H9 (cell line): ENCODE measurements around the gene AMDHD2. TPM values are rescaled to one million over a fixed set of nuclear protein-coding genes. Genes with fewer than 3 reads are reported as not detected.

Source experiments
- DNase-seq: peaks from one replicate; pipeline ENCODE4 v3.0.0-alpha.2; 2017
- H2AFZ ChIP-seq: one replicate; pipeline ENCODE4 v1.6.1; 2013; ENCODE audit warnings: mild to moderate bottlenecking, low read length, control low read depth, moderate library complexity
- H2AK5ac ChIP-seq: 2 replicates; pipeline ENCODE4 v1.6.1; 2013; ENCODE audit warnings: low read length, control low read depth, mixed read lengths; ENCODE audit not compliant: insufficient read length
- H2BK120ac ChIP-seq: one replicate; pipeline ENCODE4 v1.6.1; 2013; ENCODE audit warnings: low read depth, mild to moderate bottlenecking, low read length, control low read depth, inconsistent platforms; ENCODE audit not compliant: poor library complexity, severe bottlenecking
- H2BK12ac ChIP-seq: 2 replicates; pipeline ENCODE4 v1.6.1; 2013; ENCODE audit warnings: low read length, control low read depth, mixed read lengths, low read depth; ENCODE audit not compliant: insufficient read length
- H2BK15ac ChIP-seq: 2 replicates; pipeline ENCODE4 v1.6.1; 2013; ENCODE audit warnings: low read depth, low read length, control low read depth
- H2BK20ac ChIP-seq: one replicate; pipeline ENCODE4 v1.6.1; 2013; ENCODE audit warnings: low read depth, mild to moderate bottlenecking, low read length, control low read depth, inconsistent platforms; ENCODE audit not compliant: poor library complexity, severe bottlenecking
- H2BK5ac ChIP-seq: 2 replicates; pipeline ENCODE4 v1.6.1; 2013; ENCODE audit warnings: low read length, control low read depth, mixed read lengths; ENCODE audit not compliant: insufficient read length
- H3K14ac ChIP-seq: 2 replicates; pipeline ENCODE4 v1.6.1; 2013; ENCODE audit warnings: low read length, control low read depth; ENCODE audit not compliant: insufficient read depth
- H3K18ac ChIP-seq: 2 replicates; pipeline ENCODE4 v1.6.1; 2013; ENCODE audit warnings: low read depth, mild to moderate bottlenecking, mixed read lengths, low read length, control low read depth; ENCODE audit not compliant: insufficient read length
- H3K23ac ChIP-seq: 2 replicates; pipeline ENCODE4 v1.6.1; 2013; ENCODE audit warnings: low read length, control low read depth, mixed read lengths, low read depth; ENCODE audit not compliant: insufficient read length
- H3K23me2 ChIP-seq: 2 replicates; pipeline ENCODE4 v1.6.1; 2013; ENCODE audit warnings: low read depth, mild to moderate bottlenecking, mixed read lengths, low read length, control low read depth; ENCODE audit not compliant: insufficient read length, poor library complexity, severe bottlenecking
- H3K27ac ChIP-seq: 2 replicates; pipeline ENCODE4 v1.5.1; 2013; ENCODE audit warnings: low read length, control low read depth, mixed read lengths, low read depth; ENCODE audit not compliant: insufficient read length
- H3K27me3 ChIP-seq: 2 replicates; pipeline ENCODE4 v1.6.1; 2013; ENCODE audit warnings: low read length, control low read depth, inconsistent platforms; ENCODE audit not compliant: insufficient read depth
- H3K4ac ChIP-seq: 2 replicates; pipeline ENCODE4 v1.6.1; 2013; ENCODE audit warnings: low read depth, mild to moderate bottlenecking, control low read depth, inconsistent platforms, low read length, moderate library complexity
- H3K4me1 ChIP-seq: 2 replicates; pipeline ENCODE4 v1.6.1; 2013; ENCODE audit warnings: low read length, control low read depth, inconsistent platforms; ENCODE audit not compliant: insufficient read depth
- H3K4me2 ChIP-seq: 2 replicates; pipeline ENCODE4 v1.6.1; 2013; ENCODE audit warnings: low read length, control low read depth, mixed read lengths; ENCODE audit not compliant: insufficient read length, insufficient read depth
- H3K56ac ChIP-seq: 2 replicates; pipeline ENCODE4 v1.6.1; 2013; ENCODE audit warnings: low read depth, mild to moderate bottlenecking, mixed read lengths, low read length, control low read depth; ENCODE audit not compliant: insufficient read length
- H3K79me1 ChIP-seq: 2 replicates; pipeline ENCODE4 v1.6.1; 2013; ENCODE audit warnings: low read depth, mild to moderate bottlenecking, moderate library complexity, low read length, control low read depth, inconsistent platforms; ENCODE audit not compliant: insufficient read depth, poor library complexity, severe bottlenecking
- H3K79me2 ChIP-seq: 2 replicates; pipeline ENCODE4 v1.6.1; 2013; ENCODE audit warnings: low read length, control low read depth, inconsistent platforms; ENCODE audit not compliant: insufficient read depth
- H3K9ac ChIP-seq: 2 replicates; pipeline ENCODE4 v1.6.1; 2013; ENCODE audit warnings: low read length, control low read depth, mixed read lengths; ENCODE audit not compliant: insufficient read length; ENCODE audit errors: extremely low read depth
- H3K9me3 ChIP-seq: one replicate; pipeline ENCODE4 v1.6.1; 2013; ENCODE audit warnings: low read depth, low read length, inconsistent platforms; ENCODE audit not compliant: control insufficient read depth
- H3T11ph ChIP-seq: one replicate; pipeline ENCODE4 v1.6.1; 2013; ENCODE audit warnings: mild to moderate bottlenecking, low read length, control low read depth, inconsistent platforms
- H4K20me1 ChIP-seq: one replicate; pipeline ENCODE4 v1.6.1; 2013; ENCODE audit not compliant: control insufficient read depth, insufficient read length, insufficient read depth
- H4K5ac ChIP-seq: 2 replicates; pipeline ENCODE4 v1.6.1; 2013; ENCODE audit warnings: low read depth, mild to moderate bottlenecking, mixed read lengths, low read length, control low read depth; ENCODE audit not compliant: insufficient read length
- H4K8ac ChIP-seq: replicated peaks from 2 replicates; pipeline ENCODE4 v1.6.1; 2013; ENCODE audit warnings: low read length, control low read depth, mixed read lengths, low read depth; ENCODE audit not compliant: insufficient read length
- H4K91ac ChIP-seq: 2 replicates; pipeline ENCODE4 v1.6.1; 2013; ENCODE audit warnings: low read depth, mild to moderate bottlenecking, moderate library complexity, mixed read lengths, low read length, control low read depth; ENCODE audit not compliant: insufficient read length
- H3K27ac Mint-ChIP-seq, 3 experiments: 2 replicates in 2 of 3; 3 replicates in 1 of 3; pipeline ENCODE4 v1.8.0; 2020 to 2021; ENCODE audit warnings: mixed read lengths in 3 of 3, mild to moderate bottlenecking in 1 of 3, moderate library complexity in 1 of 3
- H3K27me3 Mint-ChIP-seq: 2 replicates; pipeline ENCODE4 v1.8.0; 2021; ENCODE audit warnings: low read depth, mild to moderate bottlenecking, moderate library complexity, mixed read lengths
- H3K36me3 Mint-ChIP-seq, 3 experiments: 2 replicates in 2 of 3; 3 replicates in 1 of 3; pipeline ENCODE4 v1.8.0; 2020 to 2021; ENCODE audit warnings: low read depth in 3 of 3, mixed read lengths in 3 of 3; ENCODE audit not compliant: insufficient read depth in 1 of 3
- H3K4me1 Mint-ChIP-seq, 2 experiments: 2 replicates each; pipeline ENCODE4 v1.8.0; 2020; ENCODE audit warnings: mixed read lengths in 2 of 2
- H3K4me3 Mint-ChIP-seq, 2 experiments: 2 replicates in 1 of 2; 3 replicates in 1 of 2; pipeline ENCODE4 v1.8.0; 2020 to 2021; ENCODE audit warnings: mild to moderate bottlenecking in 2 of 2, mixed read lengths in 2 of 2, moderate library complexity in 1 of 2
- H3K9me3 Mint-ChIP-seq, 2 experiments: 2 replicates in 1 of 2; 3 replicates in 1 of 2; pipeline ENCODE4 v1.8.0; 2020; ENCODE audit warnings: mild to moderate bottlenecking in 2 of 2, mixed read lengths in 2 of 2, moderate library complexity in 1 of 2
- WGBS: extraction: QIAGEN DNeasy Blood & Tissue Kit; methylation state at CpG from one replicate; pipeline ENCODE4 v1.1.7; 2013; ENCODE audit warnings: missing lambda C conversion rate, low lambda C conversion rate, mixed read lengths; ENCODE audit not compliant: insufficient read length; ENCODE audit errors: extremely low coverage; 5-methylcytosine and 5-hydroxymethylcytosine counted together
- total RNA-seq: library from RNA; stranded (reverse); gene quantifications from 2 replicates; pipeline ENCODE4 v1.2.1, GENCODE V29; 2021
- TF ChIP-seq, protein P1 (sequence below): fragments of 200-600 bp; sonication (generic); conservative IDR thresholded peaks from 3 replicates; pipeline ENCODE4 v1.8.0; 2021; ENCODE audit warnings: antibody characterized with exemption, mild to moderate bottlenecking

AMDHD2 gene
- total RNA-seq, 1 experiment from 2014 or later = 61.5 TPM

DNA sequence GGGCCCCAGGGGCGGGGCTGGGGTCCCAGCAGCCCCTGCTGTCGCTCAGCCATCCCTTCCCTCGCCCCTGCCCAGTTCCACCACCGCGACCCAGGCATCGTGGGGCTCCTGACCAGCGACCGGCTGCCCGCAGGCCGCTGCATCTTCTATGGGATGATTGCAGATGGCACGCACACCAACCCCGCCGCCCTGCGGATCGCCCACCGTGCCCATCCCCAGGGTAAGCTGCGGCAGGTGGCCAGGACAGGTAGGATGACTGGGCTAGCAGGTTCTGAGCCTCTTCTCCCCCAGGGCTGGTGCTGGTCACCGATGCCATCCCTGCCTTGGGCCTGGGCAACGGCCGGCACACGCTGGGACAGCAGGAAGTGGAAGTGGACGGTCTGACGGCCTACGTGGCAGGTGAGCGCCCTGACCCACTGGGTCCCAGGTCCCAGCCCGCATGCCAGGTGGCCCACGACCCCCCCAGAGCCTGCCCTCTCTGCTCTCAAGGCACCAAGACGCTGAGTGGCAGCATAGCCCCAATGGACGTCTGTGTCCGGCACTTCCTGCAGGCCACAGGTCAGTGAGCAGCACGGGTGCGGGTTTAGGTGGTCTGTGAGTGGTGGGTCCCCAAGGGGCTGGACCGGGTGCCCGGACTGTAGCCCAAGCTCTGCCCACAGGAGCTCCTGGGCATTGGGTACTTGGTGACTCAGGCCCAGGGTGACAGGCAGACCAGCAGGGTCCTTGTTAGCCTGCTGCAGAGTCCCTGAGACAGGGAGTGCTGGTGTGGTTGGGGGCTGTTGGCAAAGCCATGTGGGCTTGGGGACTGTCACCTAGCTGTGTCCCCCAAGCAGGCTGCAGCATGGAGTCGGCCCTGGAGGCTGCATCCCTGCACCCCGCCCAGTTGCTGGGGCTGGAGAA lies 8.2 kb downstream of the AMDHD2 start:
- DNase-seq = no peak
- no peak overlapping the region for H2BK5ac ChIP-seq
- H3K79me1 ChIP-seq = no peaks in the 10 kb centered on the region
- no peak overlapping the region for H4K8ac ChIP-seq
- H3K23me2 ChIP-seq = peaks cover 10% of the 10 kb centered on the region
- H4K91ac ChIP-seq = no peak overlapping the region
- H3K18ac ChIP-seq = no peak overlapping the region
- no peak overlapping the region for H3K23ac ChIP-seq
- no peak overlapping the region for H3K4me3 Mint-ChIP-seq
- TF ChIP-seq, protein P1, sequence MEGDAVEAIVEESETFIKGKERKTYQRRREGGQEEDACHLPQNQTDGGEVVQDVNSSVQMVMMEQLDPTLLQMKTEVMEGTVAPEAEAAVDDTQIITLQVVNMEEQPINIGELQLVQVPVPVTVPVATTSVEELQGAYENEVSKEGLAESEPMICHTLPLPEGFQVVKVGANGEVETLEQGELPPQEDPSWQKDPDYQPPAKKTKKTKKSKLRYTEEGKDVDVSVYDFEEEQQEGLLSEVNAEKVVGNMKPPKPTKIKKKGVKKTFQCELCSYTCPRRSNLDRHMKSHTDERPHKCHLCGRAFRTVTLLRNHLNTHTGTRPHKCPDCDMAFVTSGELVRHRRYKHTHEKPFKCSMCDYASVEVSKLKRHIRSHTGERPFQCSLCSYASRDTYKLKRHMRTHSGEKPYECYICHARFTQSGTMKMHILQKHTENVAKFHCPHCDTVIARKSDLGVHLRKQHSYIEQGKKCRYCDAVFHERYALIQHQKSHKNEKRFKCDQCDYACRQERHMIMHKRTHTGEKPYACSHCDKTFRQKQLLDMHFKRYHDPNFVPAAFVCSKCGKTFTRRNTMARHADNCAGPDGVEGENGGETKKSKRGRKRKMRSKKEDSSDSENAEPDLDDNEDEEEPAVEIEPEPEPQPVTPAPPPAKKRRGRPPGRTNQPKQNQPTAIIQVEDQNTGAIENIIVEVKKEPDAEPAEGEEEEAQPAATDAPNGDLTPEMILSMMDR = no peak
- no peak overlapping the region for H3T11ph ChIP-seq
- H3K56ac ChIP-seq = no peak overlapping the region
- H2BK15ac ChIP-seq = no peak overlapping the region
- H3K9me3 ChIP-seq = no peaks in the 10 kb centered on the region
- no peak overlapping the region for H2BK12ac ChIP-seq
- no peaks in the 10 kb centered on the region for H3K4me1 ChIP-seq
- H4K20me1 ChIP-seq = no peaks in the 10 kb centered on the region
- no peak overlapping the region for H3K4me2 ChIP-seq
- H3K79me2 ChIP-seq = no peaks in the 10 kb centered on the region
- WGBS = no CpG with 5 or more reads among the region's 36 CpGs
- H2BK120ac ChIP-seq = no peak overlapping the region
- H3K14ac ChIP-seq = no peak overlapping the region
- H3K27me3 ChIP-seq = no peaks in the 10 kb centered on the region
- no peak overlapping the region for H3K27ac ChIP-seq
- H2BK20ac ChIP-seq = no peak overlapping the region
- no peaks in the 10 kb centered on the region for H3K27me3 Mint-ChIP-seq
- H3K4me1 Mint-ChIP-seq = peaks cover 4 to 15% of the 10 kb centered on the region in 2 experiments
- H3K9ac ChIP-seq = no peak overlapping the region
- H3K27ac Mint-ChIP-seq = no peak overlapping the region
- 0 out of 5 replicates have a peak, but pooled peaks cover 0 to 2% of the 10 kb centered on the region in 2 experiments for H3K9me3 Mint-ChIP-seq
- H3K4ac ChIP-seq = no peak overlapping the region
- H4K5ac ChIP-seq = no peak overlapping the region
- peaks cover 5 to 41% (median 20%) of the 10 kb centered on the region in 3 experiments; a peak in 6 of 7 replicates for H3K36me3 Mint-ChIP-seq
- no peak overlapping the region for H2AK5ac ChIP-seq
- no peak overlapping the region for H2AFZ ChIP-seq
